Amygdala (tissue), 56 donors: ENCODE results near the gene PYY.
A peak's percentile ranks its signal among the peaks of the same experiment; 100 is the strongest.
"Not testable (repeated sequence)": the region's sequence is repeated elsewhere in the genome, so short reads cannot be mapped to it uniquely, and the experiment has no call there.

ENCODE experiments used
- DNase-seq, 56 donors: peaks; one replicate each; lab custom pipeline; 2025; lab: John Stamatoyannopoulos, UW

PYY gene

DNA sequence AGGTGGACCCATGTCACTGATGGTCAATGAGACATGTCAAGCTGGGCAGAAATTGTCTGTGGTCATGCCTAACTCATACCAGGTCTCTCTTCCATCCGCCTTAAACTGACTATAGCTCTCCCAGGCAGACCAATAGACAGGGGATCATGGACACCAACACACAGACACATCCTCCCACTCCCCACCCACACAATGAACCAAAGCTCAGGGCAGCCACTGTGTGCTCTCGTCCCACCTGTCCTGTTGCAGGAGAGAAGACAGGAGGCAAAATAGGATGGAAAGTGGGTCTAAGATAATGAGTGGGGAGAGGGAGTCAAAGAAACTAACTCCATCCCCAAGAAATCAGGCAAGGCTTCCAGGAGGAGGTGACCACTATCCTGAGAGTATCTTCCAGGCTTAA is 3.2 kb downstream of the PYY start:
- DNase-seq = no peak

GRCh38 chr17:43949781-43950180 is 4.0 kb downstream of the PYY start:
- no peak for DNase-seq

- DNase-seq = no peak
Observed at GRCh38 chr17:43946781-43947180, 7.0 kb downstream of the PYY start.

GRCh38 chr17:43945074-43945829 is 8.5 kb downstream of the PYY start:
- no peak for DNase-seq

DNA sequence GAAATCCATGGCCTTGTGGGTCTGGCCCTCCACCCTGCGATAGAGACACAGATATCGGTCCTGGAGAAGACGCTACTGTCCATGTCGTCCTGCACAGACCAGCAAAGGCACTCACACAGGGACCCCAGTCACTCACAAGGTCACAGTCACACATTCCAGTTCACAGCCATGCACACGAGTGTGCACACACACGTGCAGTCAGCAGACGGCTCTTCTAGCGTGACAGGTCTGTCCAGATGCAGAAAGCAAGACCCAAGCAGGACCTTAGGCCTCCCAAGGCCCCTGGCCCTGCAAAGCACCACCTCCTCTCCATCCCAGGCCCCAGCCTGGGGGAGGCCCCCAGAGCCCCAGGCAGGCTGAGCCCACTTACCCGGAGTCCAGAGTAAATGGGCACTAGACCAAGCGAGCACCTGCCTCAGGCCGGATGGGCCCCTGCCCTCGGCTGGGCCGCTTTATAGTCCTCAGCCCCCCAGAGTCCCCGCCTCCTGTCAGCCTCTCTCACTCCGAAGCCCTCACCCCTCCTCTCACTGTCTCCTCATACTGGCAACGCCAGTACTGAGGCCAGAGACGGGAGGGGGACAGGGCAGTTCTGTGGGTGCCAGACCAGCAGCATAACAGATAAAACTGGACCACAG is 11.6 kb downstream of the PYY start, which contains the start of gene PPY:
TSS of gene PPY (minus strand) at position 426 of the 635 bp plus-strand sequence. CDS start 822 bp downstream, outside the sequence.
- no peak for DNase-seq

- DNase-seq = peak in 3 of 56 donors; percentile 4 to 7 (median 4)
Observed at GRCh38 chr17:43940630-43941029, 13.1 kb downstream of the PYY start.

DNA sequence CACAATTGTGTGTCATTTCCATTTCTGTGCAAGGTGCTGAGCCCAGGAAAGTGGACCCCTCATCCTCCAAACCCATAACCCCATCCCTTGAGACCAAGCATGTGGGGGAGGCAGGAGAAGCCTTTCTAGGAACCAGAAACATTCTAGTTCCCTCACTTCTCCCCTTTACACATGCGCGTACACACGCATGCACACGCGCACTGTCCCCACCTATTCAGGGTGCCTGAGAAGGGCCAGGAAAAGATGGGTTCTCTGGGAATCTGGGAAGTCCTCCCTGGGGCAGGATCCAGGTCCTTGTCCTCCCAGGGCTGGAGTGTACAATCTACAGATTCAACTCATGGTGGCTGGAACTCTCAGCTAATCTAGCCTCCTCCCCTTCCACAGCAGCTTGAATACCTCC is 13.9 kb downstream of the PYY start:
- no peak for DNase-seq

- DNase-seq = not testable (repeated sequence)
Observed at GRCh38 chr17:43939452-43939851, 14.3 kb downstream of the PYY start.

- no peak for DNase-seq
Observed at GRCh38 chr17:43938838-43939182, 14.9 kb downstream of the PYY start.

- no peak for DNase-seq
Observed at GRCh38 chr17:43936434-43936833, 17.3 kb downstream of the PYY start.

GRCh38 chr17:43935926-43936261 is 17.8 kb downstream of the PYY start:
- DNase-seq = no peak

DNA sequence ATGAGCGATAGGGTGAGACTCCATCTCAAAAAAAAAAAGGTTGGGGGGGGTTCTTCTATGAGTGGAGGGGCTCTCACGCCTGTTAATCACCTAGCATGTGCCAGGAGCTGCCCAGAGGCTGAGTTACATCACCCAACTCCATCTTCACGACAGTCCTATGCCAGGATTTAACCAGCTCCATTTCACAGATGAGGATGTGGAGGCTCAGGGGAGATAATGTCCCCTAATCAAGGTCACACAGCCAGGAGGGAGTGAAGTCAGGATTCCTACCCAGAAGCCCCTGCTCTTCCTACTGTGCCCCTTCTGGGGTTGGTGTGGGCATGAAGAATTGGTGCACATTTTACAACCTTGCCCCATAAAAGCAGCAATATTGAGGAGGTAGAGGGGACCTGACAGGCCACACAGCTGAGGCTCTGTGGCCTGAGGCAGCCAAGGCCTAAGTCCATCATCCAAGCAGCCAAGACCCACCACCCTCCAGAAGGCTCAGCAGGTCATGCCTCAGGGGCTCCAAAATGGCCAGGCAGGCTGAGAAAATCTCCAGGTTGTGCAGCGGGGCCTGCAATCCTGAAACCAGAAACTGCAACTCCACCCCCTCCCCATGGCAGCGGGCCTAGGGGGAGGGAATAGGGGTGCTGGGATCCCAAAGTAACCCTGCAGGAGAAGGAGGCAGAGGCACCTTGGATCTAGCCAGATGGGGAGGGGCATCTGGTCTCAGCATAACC is 18.4 kb downstream of the PYY start:
- no peak for DNase-seq

DNA sequence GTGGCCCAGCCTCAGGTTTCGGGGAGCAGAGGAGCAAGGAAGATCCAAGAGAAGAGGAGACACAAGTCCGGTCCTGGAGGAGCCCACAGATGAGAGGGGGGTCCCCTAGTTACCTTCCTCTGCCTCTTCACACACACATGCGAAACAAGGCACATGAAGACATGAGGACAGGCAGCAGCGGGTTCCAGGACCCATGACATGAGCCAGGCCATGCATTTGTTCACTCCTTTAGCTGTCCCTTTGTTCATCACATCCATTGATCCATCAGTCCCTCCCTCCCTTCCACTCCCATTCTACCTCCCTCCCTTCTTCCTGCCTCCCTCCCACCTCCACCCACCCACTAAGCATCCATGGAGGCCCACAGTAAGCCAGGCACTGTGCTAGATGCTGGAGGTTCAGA is 20.8 kb downstream of the PYY start:
- DNase-seq = no peak

DNA sequence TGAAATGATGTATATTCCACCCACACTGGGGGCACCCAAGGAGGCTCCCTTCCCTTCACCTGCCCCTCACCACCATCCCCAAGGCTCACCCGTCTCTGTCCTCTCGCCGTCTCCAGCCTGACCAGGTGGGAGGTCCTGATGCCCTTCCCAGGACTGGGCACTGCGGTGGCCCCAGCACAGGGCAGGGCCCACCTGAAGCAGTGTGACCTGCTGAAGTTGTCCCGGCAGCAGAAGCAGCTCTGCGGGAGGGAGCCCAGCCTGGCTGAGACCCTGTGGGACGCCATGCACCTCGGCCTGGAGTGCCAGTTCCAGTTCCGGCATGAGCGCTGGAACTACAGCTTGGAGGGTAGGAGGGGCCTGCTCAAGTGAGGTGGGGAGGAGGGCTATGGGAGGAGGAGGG is 21.4 kb downstream of the PYY start:
- no peak for DNase-seq

DNA sequence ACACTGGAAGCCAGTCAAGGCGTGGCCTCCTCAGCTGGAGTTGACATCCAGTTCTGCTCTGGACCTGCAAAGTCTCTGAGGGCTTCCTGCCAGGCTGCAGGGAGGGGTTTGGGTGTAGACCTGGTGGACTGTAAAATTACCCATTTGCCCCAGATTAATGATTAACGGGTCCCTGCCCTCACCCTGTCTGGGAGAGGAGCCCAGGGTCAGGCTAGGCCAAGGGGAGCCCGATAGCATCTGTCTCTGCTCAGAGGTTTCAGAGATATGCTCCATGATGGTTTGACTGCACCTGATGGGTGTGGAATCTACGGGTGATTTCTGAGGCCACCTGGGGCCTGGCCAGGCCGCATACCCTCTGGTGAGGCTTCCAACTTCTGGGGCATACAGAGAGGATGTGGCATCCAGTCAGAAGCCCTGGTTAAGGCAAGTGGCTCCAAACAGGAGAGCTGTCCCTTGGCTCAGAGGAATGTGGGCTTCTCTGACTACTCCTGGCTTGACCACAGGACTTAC is 22.6 kb downstream of the PYY start:
- DNase-seq = no peak

- DNase-seq = no peak
Observed at GRCh38 chr17:43928609-43929008, 25.1 kb downstream of the PYY start.

DNA sequence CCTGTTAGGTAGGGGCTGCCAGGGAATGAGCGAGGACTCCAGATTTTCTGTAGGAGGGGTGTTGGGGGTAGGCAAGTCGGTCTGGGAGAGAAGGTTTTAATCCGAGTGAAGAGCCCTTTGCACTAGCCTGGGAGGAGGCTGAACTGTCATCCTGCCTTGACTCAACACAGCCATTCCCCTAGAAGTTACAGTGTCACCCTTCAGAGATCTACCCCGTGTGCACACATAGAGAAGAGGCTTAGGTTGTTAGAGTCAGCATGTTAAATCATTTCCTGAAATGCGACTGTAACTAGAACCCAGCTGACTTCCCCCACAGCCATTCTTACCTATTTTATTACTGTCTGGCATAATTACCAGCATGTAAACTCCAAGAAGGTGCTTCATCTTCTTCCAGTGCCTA is 25.8 kb downstream of the PYY start:
- DNase-seq = not testable (repeated sequence)

GRCh38 chr17:43927060-43927864 is 26.5 kb downstream of the PYY start:
- peak in 3 of 56 donors; percentile 6 to 34 (median 12) for DNase-seq

DNA sequence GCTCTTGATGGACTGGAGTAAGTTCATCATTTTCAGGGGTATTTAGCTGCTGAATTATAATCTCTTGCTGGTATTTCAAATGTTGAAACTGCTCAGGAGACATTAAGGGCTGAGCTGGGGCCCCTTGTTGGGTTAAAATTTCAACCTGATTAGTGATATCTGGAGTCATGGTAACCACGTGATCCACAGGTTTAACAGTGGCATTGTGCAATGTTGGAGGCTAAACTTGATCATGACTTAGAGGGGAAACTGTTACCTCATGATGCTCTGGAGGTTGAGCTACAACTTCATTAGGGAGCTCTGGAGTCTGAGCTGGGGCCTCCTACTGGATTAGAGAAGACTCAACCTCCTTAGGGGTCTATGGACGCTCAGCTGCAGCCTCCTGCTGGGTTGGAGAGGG is 29.2 kb downstream of the PYY start:
- no peak for DNase-seq

- DNase-seq = no peak
Observed at GRCh38 chr17:43920500-43921095, 33.1 kb downstream of the PYY start.
